Endothelial cell (in vitro differentiated cells): Measurements from ENCODE around the gene FRMD4A. TPM values are rescaled to one million over a fixed set of nuclear protein-coding genes. Genes with fewer than 3 reads are reported as not detected.

ENCODE experiments used
- DNase-seq: peaks from one replicate; pipeline ENCODE4 v3.0.0; 2021; ENCODE audit warnings: low spot score
- H3K27ac Mint-ChIP-seq: one replicate; pipeline ENCODE4 v1.8.0; 2021; ENCODE audit warnings: mixed read lengths, inconsistent platforms; ENCODE audit not compliant: unreplicated experiment
- H3K27me3 Mint-ChIP-seq: one replicate; pipeline ENCODE4 v1.8.0; 2021; ENCODE audit warnings: mild to moderate bottlenecking, moderate library complexity, mixed read lengths, inconsistent platforms; ENCODE audit not compliant: unreplicated experiment
- H3K36me3 Mint-ChIP-seq: one replicate; pipeline ENCODE4 v1.8.0; 2021; ENCODE audit warnings: mild to moderate bottlenecking, low read depth, mixed read lengths, inconsistent platforms; ENCODE audit not compliant: unreplicated experiment
- H3K4me1 Mint-ChIP-seq: one replicate; pipeline ENCODE4 v1.8.0; 2021; ENCODE audit warnings: mild to moderate bottlenecking, mixed read lengths, inconsistent platforms; ENCODE audit not compliant: unreplicated experiment
- H3K4me3 Mint-ChIP-seq: one replicate; pipeline ENCODE4 v1.8.0; 2021; ENCODE audit warnings: mild to moderate bottlenecking, mixed read lengths, inconsistent platforms; ENCODE audit not compliant: unreplicated experiment
- H3K9me3 Mint-ChIP-seq: one replicate; pipeline ENCODE4 v1.8.0; 2021; ENCODE audit warnings: mixed read lengths, inconsistent platforms; ENCODE audit not compliant: unreplicated experiment
- CTCF ChIP-seq: fragments of 200-600 bp; sonication (generic); IDR thresholded peaks from one replicate; pipeline ENCODE4 v1.5.0; 2021; ENCODE audit warnings: antibody characterized with exemption; ENCODE audit not compliant: unreplicated experiment
- total RNA-seq: library from RNA; stranded (reverse); fragmentation: NEBNext Ultra II Directional; extraction: Animal tissue kit (Norgen Biotek cat#: 25700); gene quantifications from one replicate; pipeline ENCODE4 v1.2.1, GENCODE V29; 2021; ENCODE audit not compliant: unreplicated experiment

Gene FRMD4A
- total RNA-seq, 1 donor from 2014 or later, result 68.9 TPM

GRCh38 chr10:14172336-14172950, 158.3 kb downstream of the FRMD4A start:
- TF ChIP-seq CTCF, result no peak
- H3K4me1 Mint-ChIP-seq, result peaks cover 24% of the 10 kb centered on the region
- H3K27ac Mint-ChIP-seq, result no peak overlapping the region
- no peak overlapping the region for H3K4me3 Mint-ChIP-seq
- DNase-seq, result no peak
- no peaks in the 10 kb centered on the region for H3K9me3 Mint-ChIP-seq
- peaks cover 6% of the 10 kb centered on the region for H3K27me3 Mint-ChIP-seq
- no peaks in the 10 kb centered on the region for H3K36me3 Mint-ChIP-seq

GRCh38 chr10:14171336-14171735, 159.4 kb downstream of the FRMD4A start:
- H3K4me3 Mint-ChIP-seq, result no peak overlapping the region
- peaks cover 21% of the 10 kb centered on the region for H3K4me1 Mint-ChIP-seq
- H3K9me3 Mint-ChIP-seq, result no peaks in the 10 kb centered on the region
- peaks cover 6% of the 10 kb centered on the region for H3K27me3 Mint-ChIP-seq
- no peak for DNase-seq
- H3K27ac Mint-ChIP-seq, result no peak overlapping the region
- no peak for TF ChIP-seq CTCF
- no peaks in the 10 kb centered on the region for H3K36me3 Mint-ChIP-seq

- Mint-ChIP-seq H3K27me3 (no peaks in the 10 kb centered on the region), H3K36me3 (no peaks in the 10 kb centered on the region), H3K4me3 (no peak overlapping the region), H3K27ac (no peak overlapping the region), H3K9me3 (no peaks in the 10 kb centered on the region), H3K4me1 (peaks cover 4% of the 10 kb centered on the region)
- no peak for DNase-seq
- no peak for TF ChIP-seq CTCF
Observed at GRCh38 chr10:14163377-14164086, 167.2 kb downstream of the FRMD4A start.

- no peak for DNase-seq
- TF ChIP-seq CTCF, result no peak
- Mint-ChIP-seq H3K27ac (no peak overlapping the region), H3K4me3 (no peak overlapping the region), H3K4me1 (peaks cover 2% of the 10 kb centered on the region), H3K9me3 (no peaks in the 10 kb centered on the region), H3K27me3 (no peaks in the 10 kb centered on the region), H3K36me3 (no peaks in the 10 kb centered on the region)
Observed at GRCh38 chr10:14162629-14163344, 167.9 kb downstream of the FRMD4A start.

- Mint-ChIP-seq H3K4me1 (peaks cover 2% of the 10 kb centered on the region), H3K27ac (no peak overlapping the region), H3K4me3 (no peak overlapping the region), H3K27me3 (no peaks in the 10 kb centered on the region), H3K36me3 (no peaks in the 10 kb centered on the region), H3K9me3 (no peaks in the 10 kb centered on the region)
- no peak for DNase-seq
- TF ChIP-seq CTCF, result no peak
Observed at GRCh38 chr10:14162061-14162460, 168.7 kb downstream of the FRMD4A start.
